ENCODE data around the gene CELA3A.

GRCh38 chr1:22041505-22041904 is 40.0 kb downstream of the CELA3A start:
- TF ChIP-seq CTCF (IDR thresholded peaks at IDR 0.05; ENCODE audit: insufficient read depth, low read length, poor library complexity, severe bottlenecking) (no peak), EZH2phosphoT487 (conservative IDR thresholded peaks at IDR 0.05; ENCODE audit: low read length) (no peak)
